Ishikawa (cell line): ENCODE results near the gene CYBRD1.

Experiments
- CEBPB ChIP-seq: IDR thresholded peaks from 2 replicates; pipeline ENCODE4 v1.6.1; 2012
- CREB1 ChIP-seq: IDR thresholded peaks from 2 replicates; pipeline ENCODE4 v1.6.1; 2012; ENCODE audit warnings: low read depth
- EP300 ChIP-seq: IDR thresholded peaks from 2 replicates; pipeline ENCODE4 v1.6.1; 2012; ENCODE audit warnings: borderline replicate concordance
- FOXM1 ChIP-seq: IDR thresholded peaks from 2 replicates; pipeline ENCODE4 v1.6.1; 2012; ENCODE audit warnings: low read depth, borderline replicate concordance
- NFIC ChIP-seq: IDR thresholded peaks from 2 replicates; pipeline ENCODE4 v1.6.1; 2012
- RAD21 ChIP-seq: IDR thresholded peaks from 2 replicates; pipeline ENCODE4 v1.6.1; 2012; ENCODE audit warnings: low read depth
- REST ChIP-seq: IDR thresholded peaks from 2 replicates; pipeline ENCODE4 v1.6.1; 2012; ENCODE audit warnings: low read depth, mild to moderate bottlenecking
- TAF1 ChIP-seq: IDR thresholded peaks from 2 replicates; pipeline ENCODE4 v1.6.1; 2012; ENCODE audit warnings: low read depth, mild to moderate bottlenecking
- TCF12 ChIP-seq: IDR thresholded peaks from 2 replicates; pipeline ENCODE4 v1.6.1; 2012; ENCODE audit warnings: low read depth
- YY1 ChIP-seq: IDR thresholded peaks from 2 replicates; pipeline ENCODE4 v1.6.1; 2012; ENCODE audit warnings: low read depth
- ZBTB7A ChIP-seq: IDR thresholded peaks from 2 replicates; pipeline ENCODE4 v1.6.1; 2012; ENCODE audit warnings: low read depth

GRCh38 chr2:171600126-171600525, 77.9 kb downstream of the CYBRD1 start:
- TF ChIP-seq ZBTB7A (no peak), EP300 (no peak), REST (no peak), RAD21 (no peak), CREB1 (no peak), NFIC (no peak), TCF12 (no peak), YY1 (no peak), TAF1 (no peak), CEBPB (no peak), FOXM1 (no peak)
